ENCODE measurements around the gene ZPBP.

ZPBP gene

GRCh38 chr7:49927631-49928030 is 165.4 kb downstream of the ZPBP start:
- H3K9me3 ChIP-seq (ENCODE audit: control insufficient read depth, insufficient read depth, low read depth, low read length) = no peaks in the 10 kb centered on the region
- ChIA-PET CTCF (no interaction called here), POLR2A (no interaction called here)
- no peaks in the 10 kb centered on the region for H3K4me1 ChIP-seq (ENCODE audit: control insufficient read depth, insufficient read depth, low read length)
- H3K27ac ChIP-seq (ENCODE audit: extremely low read depth, low read depth, low read length) = no peak overlapping the region
- H3K4me3 ChIP-seq (ENCODE audit: low read depth, low read length) = no peak overlapping the region
- TF ChIP-seq ZNF121 (tag by site-specific recombination; IDR thresholded peaks at IDR 0.05) (no peak), ZNF132 (tag by site-specific recombination; IDR thresholded peaks at IDR 0.05; ENCODE audit: borderline replicate concordance) (no peak), ZNF629 (tag by site-specific recombination; IDR thresholded peaks at IDR 0.05) (no peak), ZNF521 (tag by site-specific recombination; IDR thresholded peaks at IDR 0.05) (no peak), ZNF701 (tag by site-specific recombination; IDR thresholded peaks at IDR 0.05) (no peak)
- no peaks in the 10 kb centered on the region for H3K36me3 ChIP-seq (ENCODE audit: control insufficient read depth in 2 of 2, insufficient read depth in 1 of 2, low read length in 2 of 2)

- POLR2A ChIA-PET = no interaction called here
- TF ChIP-seq, protein P1, sequence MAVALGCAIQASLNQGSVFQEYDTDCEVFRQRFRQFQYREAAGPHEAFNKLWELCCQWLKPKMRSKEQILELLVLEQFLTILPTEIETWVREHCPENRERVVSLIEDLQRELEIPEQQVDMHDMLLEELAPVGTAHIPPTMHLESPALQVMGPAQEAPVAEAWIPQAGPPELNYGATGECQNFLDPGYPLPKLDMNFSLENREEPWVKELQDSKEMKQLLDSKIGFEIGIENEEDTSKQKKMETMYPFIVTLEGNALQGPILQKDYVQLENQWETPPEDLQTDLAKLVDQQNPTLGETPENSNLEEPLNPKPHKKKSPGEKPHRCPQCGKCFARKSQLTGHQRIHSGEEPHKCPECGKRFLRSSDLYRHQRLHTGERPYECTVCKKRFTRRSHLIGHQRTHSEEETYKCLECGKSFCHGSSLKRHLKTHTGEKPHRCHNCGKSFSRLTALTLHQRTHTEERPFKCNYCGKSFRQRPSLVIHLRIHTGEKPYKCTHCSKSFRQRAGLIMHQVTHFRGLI (tag by site-specific recombination; IDR thresholded peaks at IDR 0.05) = no peak
- no peaks in the 10 kb centered on the region for H3K4me1 ChIP-seq (ENCODE audit: control insufficient read depth, insufficient read depth, low read length)
- H3K27ac ChIP-seq (ENCODE audit: extremely low read depth, low read depth, low read length) = no peak overlapping the region
- no peaks in the 10 kb centered on the region for H3K9me3 ChIP-seq (ENCODE audit: control insufficient read depth, insufficient read depth, low read depth, low read length)
- CTCF ChIA-PET = no interaction called here
- H3K4me3 ChIP-seq (ENCODE audit: low read depth, low read length) = no peak overlapping the region
- no peaks in the 10 kb centered on the region for H3K36me3 ChIP-seq (ENCODE audit: control insufficient read depth in 2 of 2, insufficient read depth in 1 of 2, low read length in 2 of 2)
These were observed 166.3 kb downstream of the ZPBP start for GRCh38 chr7:49926720-49927119.

- Histone ChIP-seq H3K4me1 (ENCODE audit: control insufficient read depth, insufficient read depth, low read length) (no peaks in the 10 kb centered on the region), H3K27ac (ENCODE audit: extremely low read depth, low read depth, low read length) (no peak overlapping the region), H3K36me3 (ENCODE audit: control insufficient read depth in 2 of 2, insufficient read depth in 1 of 2, low read length in 2 of 2) (no peaks in the 10 kb centered on the region), H3K4me3 (ENCODE audit: low read depth, low read length) (no peak overlapping the region), H3K9me3 (ENCODE audit: control insufficient read depth, insufficient read depth, low read depth, low read length) (no peaks in the 10 kb centered on the region)
- POLR2A ChIA-PET = no interaction called here
- TF ChIP-seq ZNF791 (tag by site-specific recombination; IDR thresholded peaks at IDR 0.05) (no peak), ZNF398 (tag by site-specific recombination; IDR thresholded peaks at IDR 0.05) (no peak), SCRT2 (tag by site-specific recombination; IDR thresholded peaks at IDR 0.05) (no peak), ZNF354C (tag by site-specific recombination; IDR thresholded peaks at IDR 0.05; ENCODE audit: borderline replicate concordance, low read depth) (no peak), ZNF423 (tag by site-specific recombination; IDR thresholded peaks at IDR 0.05) (no peak), ZBTB1 (tag by site-specific recombination; IDR thresholded peaks at IDR 0.05) (no peak), MYNN (tag by site-specific recombination; IDR thresholded peaks at IDR 0.05; ENCODE audit: borderline replicate concordance) (no peak)
- CTCF ChIA-PET = interaction anchor here (0.6 kb wide), 1 partner anchor 62 kb away, joined by 3 read pairs; no protein-coding TSS in a partner anchor
These were observed 181.1 kb downstream of the ZPBP start for GRCh38 chr7:49911909-49912308.

- CTCF ChIA-PET = interaction anchor here (0.7 kb wide), 1 partner anchor 9 kb away, joined by 3 read pairs; no protein-coding TSS in a partner anchor
- Histone ChIP-seq H3K27ac (ENCODE audit: extremely low read depth, low read depth, low read length) (no peak overlapping the region), H3K36me3 (ENCODE audit: control insufficient read depth in 2 of 2, insufficient read depth in 1 of 2, low read length in 2 of 2) (no peaks in the 10 kb centered on the region), H3K9me3 (ENCODE audit: control insufficient read depth, insufficient read depth, low read depth, low read length) (no peaks in the 10 kb centered on the region), H3K4me1 (ENCODE audit: control insufficient read depth, insufficient read depth, low read length) (no peaks in the 10 kb centered on the region), H3K4me3 (ENCODE audit: low read depth, low read length) (no peak overlapping the region)
- POLR2A ChIA-PET = no interaction called here
- no peak for TF ChIP-seq ZNF175 (tag by site-specific recombination; IDR thresholded peaks at IDR 0.05)
- TF ChIP-seq, protein P2, sequence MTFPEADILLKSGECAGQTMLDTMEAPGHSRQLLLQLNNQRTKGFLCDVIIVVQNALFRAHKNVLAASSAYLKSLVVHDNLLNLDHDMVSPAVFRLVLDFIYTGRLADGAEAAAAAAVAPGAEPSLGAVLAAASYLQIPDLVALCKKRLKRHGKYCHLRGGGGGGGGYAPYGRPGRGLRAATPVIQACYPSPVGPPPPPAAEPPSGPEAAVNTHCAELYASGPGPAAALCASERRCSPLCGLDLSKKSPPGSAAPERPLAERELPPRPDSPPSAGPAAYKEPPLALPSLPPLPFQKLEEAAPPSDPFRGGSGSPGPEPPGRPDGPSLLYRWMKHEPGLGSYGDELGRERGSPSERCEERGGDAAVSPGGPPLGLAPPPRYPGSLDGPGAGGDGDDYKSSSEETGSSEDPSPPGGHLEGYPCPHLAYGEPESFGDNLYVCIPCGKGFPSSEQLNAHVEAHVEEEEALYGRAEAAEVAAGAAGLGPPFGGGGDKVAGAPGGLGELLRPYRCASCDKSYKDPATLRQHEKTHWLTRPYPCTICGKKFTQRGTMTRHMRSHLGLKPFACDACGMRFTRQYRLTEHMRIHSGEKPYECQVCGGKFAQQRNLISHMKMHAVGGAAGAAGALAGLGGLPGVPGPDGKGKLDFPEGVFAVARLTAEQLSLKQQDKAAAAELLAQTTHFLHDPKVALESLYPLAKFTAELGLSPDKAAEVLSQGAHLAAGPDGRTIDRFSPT (tag by site-specific recombination; IDR thresholded peaks at IDR 0.05) = no peak
- no peak for TF ChIP-seq ZNF624 (tag by site-specific recombination; IDR thresholded peaks at IDR 0.05)
- no peak for TF ChIP-seq ZNF335 (tag by site-specific recombination; conservative IDR thresholded peaks at IDR 0.05)
- TF ChIP-seq ZNF623 (tag by site-specific recombination; IDR thresholded peaks at IDR 0.05) = no peak
- no peak for TF ChIP-seq ZNF24 (tag by site-specific recombination; IDR thresholded peaks at IDR 0.05)
- TF ChIP-seq ZNF792 (tag by site-specific recombination; IDR thresholded peaks at IDR 0.05) = no peak
- no peak for TF ChIP-seq GLIS2 (tag by site-specific recombination; IDR thresholded peaks at IDR 0.05)
- TF ChIP-seq ZNF398 (tag by site-specific recombination; IDR thresholded peaks at IDR 0.05) = no peak
- TF ChIP-seq KLF16 (tag by site-specific recombination; IDR thresholded peaks at IDR 0.05) = no peak
- no peak for TF ChIP-seq ZNF19 (tag by site-specific recombination; IDR thresholded peaks at IDR 0.05; ENCODE audit: low read depth)
These were observed 198.5 kb downstream of the ZPBP start for GRCh38 chr7:49894543-49894942.
